Keratinocyte (primary cell): ENCODE measurements around the gene CFAP77. TPM values are rescaled to one million over a fixed set of nuclear protein-coding genes. Genes with fewer than 3 reads are reported as not detected.

Experiments used
- DNase-seq: peaks from one replicate; pipeline ENCODE4 v3.0.0-alpha.2; 2011; ENCODE audit warnings: low read depth, missing footprints, low spot score
- FAIRE-seq: peaks from 2 replicates; lab custom pipeline; 2011; peaks lifted over from hg19 to GRCh38; lab: Jason Lieb, UNC
- H2AFZ ChIP-seq: 2 replicates; pipeline ENCODE4 v1.6.0; 2012; ENCODE audit warnings: low read length, control low read depth, inconsistent platforms; ENCODE audit not compliant: control insufficient read depth
- H3K27ac ChIP-seq: 2 replicates; pipeline ENCODE4 v1.5.1; 2011; ENCODE audit warnings: low read length; ENCODE audit not compliant: control insufficient read depth, insufficient read depth
- H3K27me3 ChIP-seq: 3 replicates; pipeline ENCODE4 v1.6.0; 2011; ENCODE audit warnings: low read length; ENCODE audit not compliant: control insufficient read depth, insufficient read depth; ENCODE audit errors: extremely low read depth
- H3K36me3 ChIP-seq, 2 experiments: 2 replicates in 1 of 2; 3 replicates in 1 of 2; pipeline ENCODE4 v1.5.1; 2011; ENCODE audit warnings: low read length in 2 of 2, mild to moderate bottlenecking in 1 of 2; ENCODE audit not compliant: control insufficient read depth in 2 of 2, insufficient read depth in 2 of 2; ENCODE audit errors: extremely low read depth in 1 of 2
- H3K4me1 ChIP-seq: 3 replicates; pipeline ENCODE4 v1.5.1; 2011; ENCODE audit warnings: low read length; ENCODE audit not compliant: control insufficient read depth, insufficient read depth; ENCODE audit errors: extremely low read depth
- H3K4me2 ChIP-seq: 3 replicates; pipeline ENCODE4 v1.6.0; 2011; ENCODE audit warnings: low read depth, low read length; ENCODE audit not compliant: control insufficient read depth, insufficient read depth; ENCODE audit errors: extremely low read depth
- H3K4me3 ChIP-seq, 3 experiments: fragments of 200-600 bp in 1 of 3; sonication (generic) in 1 of 3; 2 replicates in 2 of 3; 3 replicates in 1 of 3; pipeline ENCODE4 v1.5.1; 2011 to 2016; ENCODE audit warnings: low read length in 3 of 3, mild to moderate bottlenecking in 3 of 3, control low read depth in 2 of 3, inconsistent platforms in 1 of 3, low read depth in 1 of 3, mixed read lengths in 1 of 3, mixed run types in 1 of 3, moderate library complexity in 1 of 3; ENCODE audit not compliant: control insufficient read depth in 2 of 3, insufficient read depth in 2 of 3; ENCODE audit errors: extremely low read depth in 1 of 3
- H3K79me2 ChIP-seq: 2 replicates; pipeline ENCODE4 v1.6.0; 2012; ENCODE audit warnings: low read length; ENCODE audit not compliant: control insufficient read depth, insufficient read depth
- H3K9ac ChIP-seq: 3 replicates; pipeline ENCODE4 v1.6.0; 2011; ENCODE audit warnings: low read length; ENCODE audit not compliant: control insufficient read depth, insufficient read depth; ENCODE audit errors: extremely low read depth
- H3K9me1 ChIP-seq: 3 replicates; pipeline ENCODE4 v1.6.0; 2011; ENCODE audit warnings: low read length; ENCODE audit not compliant: control insufficient read depth, insufficient read depth; ENCODE audit errors: extremely low read depth
- H3K9me3 ChIP-seq: 2 replicates; pipeline ENCODE4 v1.5.1; 2012; ENCODE audit warnings: low read depth, low read length; ENCODE audit not compliant: control insufficient read depth
- H4K20me1 ChIP-seq: 3 replicates; pipeline ENCODE4 v1.6.0; 2011; ENCODE audit warnings: low read length; ENCODE audit not compliant: control insufficient read depth, insufficient read depth; ENCODE audit errors: extremely low read depth
- EZH2 ChIP-seq: IDR thresholded peaks from one replicate; pipeline ENCODE4 v1.6.1; 2012; ENCODE audit warnings: inconsistent platforms, mild to moderate bottlenecking, low read length, moderate library complexity
- dilution Hi-C: fragments of 300-500 bp; cut with MboI; formaldehyde crosslinking; loops from one replicate; pipeline ENCODE4 v1.7.0; 2020; ENCODE audit warnings: low sequenced_read_pairs; ENCODE audit not compliant: extremely low pct_ligation_motif_present
- polyA plus RNA-seq, 5 experiments: library from polyadenylated mRNA; depleted of rRNA in 3 of 5; stranded (reverse) in 3 of 5; stranded (forward) in 1 of 5; unstranded in 1 of 5; fragments of >200 nt; gene quantifications; 1 replicate in 1 of 5; 2 replicates in 3 of 5; 3 replicates in 1 of 5; pipeline versions ENCODE4 v1.2.1 to v1.2.3, GENCODE V29; 2011 to 2012; ENCODE audit warnings: missing spikeins in 2 of 5, low read depth in 1 of 5, low replicate concordance in 1 of 5
- TF ChIP-seq, protein P1 (sequence below), 3 experiments: IDR thresholded peaks in 1 of 3; conservative IDR thresholded peaks in 1 of 3; optimal IDR thresholded peaks in 1 of 3; 2 replicates in 2 of 3; 3 replicates in 1 of 3; pipeline versions ENCODE3 to v1.5.1; 2011; ENCODE audit warnings: low read length in 3 of 3, mild to moderate bottlenecking in 3 of 3, moderate library complexity in 2 of 3, control low read depth in 1 of 3, inconsistent platforms in 1 of 3; ENCODE audit not compliant: insufficient read depth in 2 of 3; ENCODE audit errors: extremely low read depth in 1 of 3

The CFAP77 gene
- polyA plus RNA-seq, 1 donor (not counting 4 experiments of a cell fraction or from before 2014, with no cell fraction given), result not detected

GRCh38 chr9:132412089-132412488 is 2.1 kb downstream of the CFAP77 start:
- no peaks in the 10 kb centered on the region for H3K9me1 ChIP-seq
- no peaks in the 10 kb centered on the region for H3K36me3 ChIP-seq
- H3K9me3 ChIP-seq, result no peaks in the 10 kb centered on the region
- dilution Hi-C loops, result no loop called here
- H3K79me2 ChIP-seq, result no peaks in the 10 kb centered on the region
- H2AFZ ChIP-seq, result no peak overlapping the region
- peaks cover 15% of the 10 kb centered on the region for H3K4me1 ChIP-seq
- H4K20me1 ChIP-seq, result no peaks in the 10 kb centered on the region
- no peak overlapping the region for H3K27ac ChIP-seq
- FAIRE-seq (no peak), DNase-seq (no peak)
- no peak overlapping the region for H3K9ac ChIP-seq
- no peak overlapping the region for H3K4me3 ChIP-seq
- no peak overlapping the region for H3K4me2 ChIP-seq
- TF ChIP-seq, protein P1, sequence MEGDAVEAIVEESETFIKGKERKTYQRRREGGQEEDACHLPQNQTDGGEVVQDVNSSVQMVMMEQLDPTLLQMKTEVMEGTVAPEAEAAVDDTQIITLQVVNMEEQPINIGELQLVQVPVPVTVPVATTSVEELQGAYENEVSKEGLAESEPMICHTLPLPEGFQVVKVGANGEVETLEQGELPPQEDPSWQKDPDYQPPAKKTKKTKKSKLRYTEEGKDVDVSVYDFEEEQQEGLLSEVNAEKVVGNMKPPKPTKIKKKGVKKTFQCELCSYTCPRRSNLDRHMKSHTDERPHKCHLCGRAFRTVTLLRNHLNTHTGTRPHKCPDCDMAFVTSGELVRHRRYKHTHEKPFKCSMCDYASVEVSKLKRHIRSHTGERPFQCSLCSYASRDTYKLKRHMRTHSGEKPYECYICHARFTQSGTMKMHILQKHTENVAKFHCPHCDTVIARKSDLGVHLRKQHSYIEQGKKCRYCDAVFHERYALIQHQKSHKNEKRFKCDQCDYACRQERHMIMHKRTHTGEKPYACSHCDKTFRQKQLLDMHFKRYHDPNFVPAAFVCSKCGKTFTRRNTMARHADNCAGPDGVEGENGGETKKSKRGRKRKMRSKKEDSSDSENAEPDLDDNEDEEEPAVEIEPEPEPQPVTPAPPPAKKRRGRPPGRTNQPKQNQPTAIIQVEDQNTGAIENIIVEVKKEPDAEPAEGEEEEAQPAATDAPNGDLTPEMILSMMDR (optimal IDR thresholded peaks at IDR 0.05 in 1 of 3, IDR thresholded peaks at IDR 0.05 in 1 of 3, conservative IDR thresholded peaks at IDR 0.05 in 1 of 3; ENCODE audit: extremely low read depth in 1 of 3, insufficient read depth in 2 of 3, low read length in 3 of 3), result peak; percentile 50 to 73 (median 52)
- no peak for TF ChIP-seq EZH2
- peaks cover 45% of the 10 kb centered on the region for H3K27me3 ChIP-seq

GRCh38 chr9:132413926-132414325 is 3.9 kb downstream of the CFAP77 start:
- peaks cover 53% of the 10 kb centered on the region for H3K27me3 ChIP-seq

More at GRCh38 chr9:132413926-132414325, 3.9 kb downstream of the CFAP77 start:
- peak; percentile 10 for TF ChIP-seq EZH2
- TF ChIP-seq, protein P1 (optimal IDR thresholded peaks at IDR 0.05 in 1 of 3, IDR thresholded peaks at IDR 0.05 in 1 of 3, conservative IDR thresholded peaks at IDR 0.05 in 1 of 3; ENCODE audit: extremely low read depth in 1 of 3, insufficient read depth in 2 of 3, low read length in 3 of 3), result no peak
- H4K20me1 ChIP-seq, result no peaks in the 10 kb centered on the region
- H3K9ac ChIP-seq, result no peak overlapping the region
- FAIRE-seq (no peak), DNase-seq (no peak)
- H3K9me3 ChIP-seq, result no peaks in the 10 kb centered on the region
- H3K4me3 ChIP-seq, result no peak overlapping the region
- no peak overlapping the region for H2AFZ ChIP-seq
- H3K9me1 ChIP-seq, result no peaks in the 10 kb centered on the region
- H3K4me1 ChIP-seq, result peaks cover 15% of the 10 kb centered on the region
- H3K79me2 ChIP-seq, result no peaks in the 10 kb centered on the region
- H3K36me3 ChIP-seq, result no peaks in the 10 kb centered on the region
- H3K4me2 ChIP-seq, result no peak overlapping the region
- dilution Hi-C loops, result no loop called here
- H3K27ac ChIP-seq, result no peak overlapping the region
